ENCODE results near the gene OXER1.

OXER1 gene

GRCh38 chr2:42769583-42770287, 5.8 kb upstream of the OXER1 start:
- no peak for DNase-seq (ENCODE audit: low read depth)

DNA sequence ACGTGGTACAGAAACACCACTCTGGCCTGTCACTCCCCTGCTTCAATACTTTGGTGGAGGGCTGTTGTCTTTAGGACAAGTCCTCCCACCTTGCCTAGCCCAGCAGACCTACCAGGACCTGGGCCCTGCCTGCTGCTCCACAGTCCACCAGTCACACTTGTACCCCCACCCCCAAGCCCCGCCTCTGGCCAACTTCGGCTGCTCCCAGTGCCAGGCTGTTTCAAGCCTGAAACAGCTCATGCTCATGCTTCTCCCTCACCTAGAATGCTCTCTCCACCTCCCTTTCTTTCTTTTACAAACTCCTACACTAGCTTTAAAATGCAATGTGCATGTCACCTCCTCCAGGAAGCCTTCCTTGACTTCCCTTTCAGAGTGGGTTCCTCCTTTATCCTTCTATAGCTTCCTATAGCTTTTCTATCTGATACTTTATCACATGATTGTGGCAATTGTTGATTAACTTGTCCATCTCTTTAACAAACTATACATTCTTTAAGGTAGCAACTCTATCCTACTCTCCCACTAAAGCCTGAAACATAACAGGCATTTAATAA, 4.8 kb upstream of the OXER1 start:
- no peak for DNase-seq (ENCODE audit: low read depth)

GRCh38 chr2:42767899-42768705, 4.2 kb upstream of the OXER1 start:
- DNase-seq (ENCODE audit: low read depth), result no peak

- DNase-seq (ENCODE audit: low read depth), result no peak
Observed at GRCh38 chr2:42767080-42767898, 3.4 kb upstream of the OXER1 start.

DNA sequence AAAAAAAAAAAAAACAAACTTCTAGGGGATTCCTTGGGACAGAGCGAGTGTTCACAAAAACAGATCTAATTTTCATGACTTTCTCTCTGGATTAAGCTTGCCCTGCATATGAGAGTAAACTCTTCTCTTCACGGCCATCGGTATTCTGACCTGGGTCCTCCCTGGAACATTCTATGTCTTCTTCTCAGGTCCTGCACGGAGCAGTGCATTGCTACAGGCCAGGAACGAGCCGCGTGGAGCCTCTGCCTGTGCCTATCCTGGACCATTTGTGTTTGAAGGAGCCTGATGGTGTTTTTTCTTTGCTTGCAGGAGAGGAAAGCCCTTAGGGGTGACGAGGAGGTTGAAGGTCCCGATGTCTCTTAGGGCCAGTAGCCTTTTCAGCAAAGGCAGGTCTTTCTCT, 1.8 kb upstream of the OXER1 start:
- DNase-seq (ENCODE audit: low read depth), result no peak

GRCh38 chr2:42764901-42765300, 966 bp upstream of the OXER1 start:
- no peak for DNase-seq (ENCODE audit: low read depth)

GRCh38 chr2:42762823-42763804, 821 bp downstream of the OXER1 start:
- no peak for DNase-seq (ENCODE audit: low read depth)

DNA sequence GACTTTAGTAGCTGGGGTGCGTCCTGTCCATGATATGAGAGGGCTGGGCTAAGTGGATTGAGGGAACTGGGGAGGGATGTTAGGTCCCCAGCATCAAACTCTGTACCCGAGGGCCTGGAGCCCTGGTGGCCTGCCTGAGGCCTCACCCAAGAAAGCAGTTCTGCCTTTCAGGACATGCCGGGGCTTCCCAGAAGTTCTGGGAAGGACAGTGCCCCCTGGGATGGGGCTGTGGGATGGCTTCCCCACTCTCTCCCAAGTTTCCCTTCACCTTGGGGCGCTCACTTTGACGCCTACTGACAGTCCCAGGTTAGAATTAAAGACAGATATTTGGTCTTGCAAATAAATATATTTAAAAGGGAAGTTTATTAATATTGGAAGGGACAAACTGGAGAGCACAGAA, 1.8 kb downstream of the OXER1 start:
- no peak for DNase-seq (ENCODE audit: low read depth)

DNA sequence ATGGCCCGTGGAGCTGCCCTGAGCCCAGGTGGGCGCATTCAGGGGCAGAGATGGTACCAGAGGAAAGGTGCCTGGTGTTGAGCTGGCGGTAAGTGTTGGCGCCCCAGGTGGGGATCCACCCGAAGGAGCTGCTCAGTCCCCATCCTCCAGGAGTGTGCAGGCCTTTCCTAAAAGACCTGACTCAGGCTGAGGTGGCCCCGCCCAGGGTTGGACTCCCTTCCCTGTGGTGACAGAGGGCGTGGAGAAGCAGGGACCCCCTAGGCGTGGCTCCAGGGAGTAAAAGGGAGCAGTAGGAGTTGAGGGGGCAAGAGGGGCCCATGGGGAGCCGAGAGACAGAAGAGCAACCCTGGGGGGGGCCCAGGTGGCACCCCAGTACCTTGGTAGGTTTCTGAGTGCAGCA, 2.4 kb downstream of the OXER1 start:
- no peak for DNase-seq (ENCODE audit: low read depth)

GRCh38 chr2:42758751-42759150, 5.2 kb downstream of the OXER1 start:
- no peak for DNase-seq (ENCODE audit: low read depth)

DNA sequence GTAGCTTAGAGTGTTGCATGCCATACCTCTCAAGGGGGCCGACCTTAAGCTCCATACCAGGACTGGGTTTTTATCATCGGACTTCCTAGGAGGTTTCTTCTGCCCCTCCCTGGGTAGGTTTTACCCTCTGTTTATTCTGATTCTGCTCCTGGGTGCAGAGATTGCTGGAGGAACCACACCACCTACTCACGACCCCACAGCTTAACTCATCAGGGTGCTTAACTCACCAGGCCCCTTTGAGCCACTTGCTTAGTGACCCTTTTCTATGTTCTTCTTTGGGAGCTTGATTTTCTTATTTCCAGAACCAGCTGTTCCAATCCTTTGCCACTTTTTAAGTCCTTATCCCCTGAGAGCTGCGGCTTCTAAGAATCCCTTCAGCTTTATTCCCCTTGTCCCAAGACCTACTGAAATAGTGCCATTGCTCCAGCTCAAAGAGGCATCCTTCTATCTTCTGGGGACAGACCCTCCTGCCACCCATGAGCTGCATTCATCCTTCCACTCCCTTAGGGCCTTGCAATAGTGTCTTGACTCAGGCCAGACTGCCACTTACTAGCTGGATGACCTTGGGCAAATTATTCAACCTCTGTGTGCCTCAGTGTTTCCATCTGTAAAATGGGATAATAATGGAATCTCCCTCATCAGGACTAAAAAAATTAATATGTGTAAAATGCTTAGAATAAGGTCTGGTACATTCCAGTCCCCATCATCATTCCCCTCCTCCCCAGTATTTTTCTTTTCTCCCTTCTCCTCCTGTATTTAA, 5.8 kb downstream of the OXER1 start:
- DNase-seq (ENCODE audit: low read depth), result no peak

GRCh38 chr2:42756966-42757513, 6.9 kb downstream of the OXER1 start:
- no peak for DNase-seq (ENCODE audit: low read depth)

DNA sequence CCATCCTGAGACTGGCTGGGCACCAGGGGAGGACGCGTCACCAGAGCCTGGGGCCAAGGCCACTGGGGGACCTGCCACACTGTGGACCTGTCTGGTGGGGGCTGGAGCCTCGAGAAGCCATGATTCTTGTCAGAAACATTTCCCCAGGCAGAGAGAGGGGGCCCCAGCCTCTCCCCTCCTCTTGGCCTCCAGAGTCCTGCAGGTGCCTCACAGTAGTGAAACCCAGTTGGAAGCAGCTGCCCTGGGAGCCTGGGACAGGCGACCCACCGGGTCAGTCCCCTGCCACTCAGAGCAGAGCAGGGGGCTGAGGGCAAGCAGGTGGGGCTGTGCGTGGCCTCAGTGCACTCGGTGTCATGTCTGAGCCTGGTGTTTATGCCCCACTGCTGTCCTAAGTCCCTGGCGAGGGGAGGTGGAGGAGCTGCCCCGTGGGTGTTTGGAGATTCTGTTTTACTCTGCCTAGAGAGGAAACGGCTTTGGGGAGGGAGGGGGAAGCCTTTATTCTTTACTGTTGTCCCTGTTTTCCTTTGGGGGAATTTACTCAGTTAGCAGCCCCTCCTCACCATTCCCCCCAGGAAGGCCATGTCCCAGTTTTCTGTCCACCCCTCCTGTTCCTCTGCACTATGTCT, 7.7 kb downstream of the OXER1 start:
- no peak for DNase-seq (ENCODE audit: low read depth)

GRCh38 chr2:42755191-42755880, 8.6 kb downstream of the OXER1 start:
- no peak for DNase-seq (ENCODE audit: low read depth)

- DNase-seq (ENCODE audit: low read depth), result no peak
Observed at GRCh38 chr2:42754776-42755140, 9.2 kb downstream of the OXER1 start.

DNA sequence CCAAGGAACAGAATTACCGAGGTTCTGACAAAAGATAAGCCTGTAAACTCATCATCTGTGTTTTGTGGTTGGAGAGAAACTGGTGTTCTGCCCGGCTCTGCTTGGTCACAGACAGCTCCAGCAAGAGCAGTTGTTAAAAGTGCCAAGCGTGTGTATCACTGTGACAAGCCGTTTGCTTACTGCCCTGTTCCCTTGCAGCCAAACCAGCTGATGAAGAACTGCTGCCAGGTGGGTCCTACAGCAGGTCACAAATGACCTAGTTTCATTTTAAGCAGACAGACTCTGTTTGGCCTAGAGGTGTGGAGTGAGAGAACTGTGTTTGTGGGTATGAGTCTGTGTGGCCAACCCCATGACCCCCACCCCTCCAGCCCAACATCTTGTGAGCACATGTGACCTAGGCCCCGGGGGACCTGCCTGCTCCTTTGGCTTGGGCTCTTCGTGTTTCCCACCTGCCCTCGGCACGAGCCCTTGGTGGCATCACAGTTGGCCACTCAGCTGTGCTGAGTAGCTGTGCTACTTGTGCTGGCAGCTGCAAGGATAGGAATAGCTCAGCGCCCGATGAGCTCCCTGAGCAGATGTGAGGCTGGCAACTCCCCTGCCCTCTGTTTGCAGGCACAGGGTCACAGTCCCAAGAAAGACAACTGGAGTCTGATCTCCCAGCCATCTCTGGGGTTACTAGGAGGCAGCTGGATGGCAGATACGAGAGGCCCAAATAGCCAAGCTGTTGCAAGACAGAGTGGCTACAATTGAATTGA, 9.7 kb downstream of the OXER1 start:
- DNase-seq (ENCODE audit: low read depth), result no peak

GRCh38 chr2:42752816-42753813, 10.8 kb downstream of the OXER1 start:
- DNase-seq (ENCODE audit: low read depth), result no peak

All from activated T-helper 9 cell treated with anti-CD3 and anti-CD28 coated beads, Interleukin-2, amount 50 U/mL, for 16 hours (primary cell).